SK-N-SH (cell line): ENCODE data around the gene H2BK1. TPM values are rescaled to one million over a fixed set of nuclear protein-coding genes. Genes with fewer than 3 reads are reported as not detected.

ENCODE experiments used
- CTCF ChIA-PET: fragments of 300-600, 350-600 bp; formaldehyde crosslinking; extraction: SDS; loops from one replicate; lab custom pipeline; 2021; lab: Yijun Ruan, JAX
- POLR2A ChIA-PET: fragments of 350-600 bp; sonication (Branson Sonifier 250); formaldehyde crosslinking; extraction: SDS; loops from one replicate; lab custom pipeline; 2020; ENCODE audit warnings: antibody characterized with exemption, inconsistent platforms; lab: Yijun Ruan, JAX
- DNase-seq: peaks from one replicate; pipeline ENCODE4 v3.0.0; 2012
- H2AFZ ChIP-seq: fragments of 200-600 bp; sonication (generic); 2 replicates; pipeline ENCODE4 v1.8.1; 2016; ENCODE audit warnings: antibody characterized with exemption, mild to moderate bottlenecking, low read depth
- H3F3A ChIP-seq: fragments of 200-600 bp; sonication (generic); replicated peaks from 2 replicates; pipeline ENCODE3; 2016; ENCODE audit warnings: antibody characterized with exemption, mild to moderate bottlenecking; ENCODE audit not compliant: insufficient read depth
- H3K27ac ChIP-seq, 2 experiments: fragments of 200-500 bp in 1 of 2; fragments of 200-600 bp in 1 of 2; sonication (Bioruptor generic) in 1 of 2; sonication (generic), shearing (Covaris generic) in 1 of 2; 2 replicates each; pipeline versions ENCODE4 v1.5.1 to v1.6.1; 2014 to 2016; ENCODE audit warnings: low read depth in 2 of 2, inconsistent platforms in 1 of 2, low read length in 1 of 2, mild to moderate bottlenecking in 1 of 2, mixed read lengths in 1 of 2
- H3K27me3 ChIP-seq: fragments of 200-600 bp; sonication (generic), shearing (Covaris generic); 2 replicates; pipeline ENCODE4 v1.6.1; 2016; ENCODE audit warnings: mixed run types; ENCODE audit not compliant: insufficient read depth
- H3K36me3 ChIP-seq, 2 experiments: fragments of 200-500 bp in 1 of 2; fragments of 200-600 bp in 1 of 2; sonication (Bioruptor generic) in 1 of 2; sonication (generic) in 1 of 2; replicated peaks in 1 of 2; 2 replicates each; pipeline versions ENCODE3 to v1.5.1; 2014 to 2016; ENCODE audit warnings: low read length in 1 of 2, mild to moderate bottlenecking in 1 of 2; ENCODE audit not compliant: insufficient read depth in 2 of 2, control insufficient read depth in 1 of 2
- H3K4me1 ChIP-seq, 2 experiments: fragments of 200-500 bp in 1 of 2; fragments of 200-600 bp in 1 of 2; sonication (Bioruptor generic) in 1 of 2; sonication (generic), shearing (Covaris generic) in 1 of 2; 2 replicates each; pipeline versions ENCODE4 v1.5.1 to v1.6.1; 2014 to 2016; ENCODE audit warnings: low read depth in 1 of 2, low read length in 1 of 2, mixed run types in 1 of 2; ENCODE audit not compliant: insufficient read depth in 2 of 2, control insufficient read depth in 1 of 2
- H3K4me2 ChIP-seq: fragments of 200-600 bp; sonication (generic), shearing (Covaris generic); 2 replicates; pipeline ENCODE4 v1.6.1; 2017; ENCODE audit warnings: mixed run types
- H3K4me3 ChIP-seq, 2 experiments: fragments of 200-500 bp in 1 of 2; fragments of 200-600 bp in 1 of 2; sonication (Bioruptor generic) in 1 of 2; sonication (generic), shearing (Covaris generic) in 1 of 2; 2 replicates each; pipeline versions ENCODE4 v1.5.1 to v1.8.1; 2014 to 2016; ENCODE audit warnings: low read depth in 2 of 2, inconsistent platforms in 1 of 2, low read length in 1 of 2, mild to moderate bottlenecking in 1 of 2, mixed read lengths in 1 of 2, moderate library complexity in 1 of 2
- H3K79me2 ChIP-seq: fragments of 200-600 bp; sonication (generic); 2 replicates; pipeline ENCODE4 v1.8.1; 2017; ENCODE audit warnings: mild to moderate bottlenecking; ENCODE audit not compliant: insufficient read depth
- H3K9ac ChIP-seq: fragments of 200-600 bp; sonication (generic); 2 replicates; pipeline ENCODE4 v1.6.1; 2017; ENCODE audit warnings: mixed run types
- H3K9me2 ChIP-seq: fragments of 200-600 bp; sonication (generic); 2 replicates; pipeline ENCODE4 v1.6.1; 2017; ENCODE audit warnings: mixed run types
- H3K9me3 ChIP-seq: fragments of 200-600 bp; sonication (generic); 2 replicates; pipeline ENCODE4 v1.6.1; 2017; ENCODE audit warnings: mixed run types, mild to moderate bottlenecking, moderate library complexity
- H4K20me1 ChIP-seq: fragments of 200-600 bp; sonication (generic); 2 replicates; pipeline ENCODE4 v1.6.1; 2017; ENCODE audit warnings: mild to moderate bottlenecking, mixed run types; ENCODE audit not compliant: insufficient read depth
- CHD2 ChIP-seq: fragments of 150-350 bp; IDR thresholded peaks from 2 replicates; pipeline ENCODE4 v1.6.1; 2018; ENCODE audit warnings: low read length; ENCODE audit not compliant: partially characterized antibody
- ELF1 ChIP-seq: IDR thresholded peaks from 2 replicates; pipeline ENCODE4 v1.4.0; 2012
- EP300 ChIP-seq, 2 experiments: IDR thresholded peaks; 2 replicates each; pipeline versions ENCODE4 v1.4.0 to v1.6.1; 2012; ENCODE audit warnings: borderline replicate concordance in 1 of 2, low read depth in 1 of 2, low read length in 1 of 2
- FOSL2 ChIP-seq: IDR thresholded peaks from 2 replicates; pipeline ENCODE4 v1.4.0; 2012; ENCODE audit warnings: low read depth, mild to moderate bottlenecking, moderate library complexity, borderline replicate concordance
- FOXJ3 ChIP-seq: sonication (generic); formaldehyde crosslinking; IDR thresholded peaks from 2 replicates; pipeline ENCODE4 v1.5.1; 2020; ENCODE audit warnings: mild to moderate bottlenecking, missing genetic modification reagents
- FOXM1 ChIP-seq: IDR thresholded peaks from 2 replicates; pipeline ENCODE4 v1.4.0; 2012; ENCODE audit warnings: low read depth, mild to moderate bottlenecking
- JUND ChIP-seq: IDR thresholded peaks from 2 replicates; pipeline ENCODE4 v1.4.0; 2012
- MEF2A ChIP-seq: IDR thresholded peaks from 2 replicates; pipeline ENCODE4 v1.4.0; 2012; ENCODE audit warnings: low read depth, borderline replicate concordance
- MXI1 ChIP-seq: IDR thresholded peaks from 2 replicates; pipeline ENCODE4 v1.6.1; 2012; ENCODE audit warnings: mild to moderate bottlenecking, low read depth, low read length, improper control_type of control experiment
- NFIC ChIP-seq: IDR thresholded peaks from 2 replicates; pipeline ENCODE4 v1.4.0; 2012; ENCODE audit warnings: borderline replicate concordance
- RAD21 ChIP-seq: IDR thresholded peaks from 2 replicates; pipeline ENCODE4 v1.6.1; 2012; ENCODE audit warnings: mild to moderate bottlenecking, low read length
- RXRA ChIP-seq: IDR thresholded peaks from 2 replicates; pipeline ENCODE4 v1.4.0; 2012; ENCODE audit warnings: low read depth, mild to moderate bottlenecking, borderline replicate concordance
- TEAD4 ChIP-seq: IDR thresholded peaks from 2 replicates; pipeline ENCODE4 v1.4.0; 2012; ENCODE audit warnings: mild to moderate bottlenecking, borderline replicate concordance; ENCODE audit not compliant: insufficient read depth
- YY1 ChIP-seq: IDR thresholded peaks from 2 replicates; pipeline ENCODE4 v1.4.0; 2012; ENCODE audit warnings: low read depth, mild to moderate bottlenecking
- ZBTB33 ChIP-seq: IDR thresholded peaks from 2 replicates; pipeline ENCODE4 v1.4.0; 2012; ENCODE audit warnings: low read depth, borderline replicate concordance
- WGBS: methylation state at CpG from one replicate; pipeline ENCODE4 v1.1.6; 2017; ENCODE audit warnings: low lambda C conversion rate; 5-methylcytosine and 5-hydroxymethylcytosine counted together
- polyA plus RNA-seq, 3 experiments: library from polyadenylated mRNA; depleted of rRNA; stranded (reverse); fragments of >200 nt; gene quantifications; 2 replicates each; pipeline ENCODE4 v1.2.3, GENCODE V29; 2012
- TF ChIP-seq, protein P1 (sequence below): fragments of 150-350 bp; IDR thresholded peaks from 2 replicates; pipeline ENCODE4 v1.6.1; 2016; ENCODE audit warnings: mild to moderate bottlenecking, low read depth, low read length

The H2BK1 gene
- polyA plus RNA-seq, 1 of the 3 experiments (the other 2 are of a cell fraction), result not detected

GRCh38 chr7:151228024-151228866 lies 18.0 kb upstream of the H2BK1 start:
- H3K9me3 ChIP-seq, result no peaks in the 10 kb centered on the region
- H3K4me3 ChIP-seq, result peak overlapping the region; percentile 80 to 97
- POLR2A ChIA-PET, result interaction anchor here (1.0 to 2.0 kb wide), 4 partner anchors 16 to 200 kb away, joined by 3 to 20 read pairs (median 4); partner anchors contain the start of genes ABCB8 and TMUB1
- peaks cover 10 to 29% of the 10 kb centered on the region in 2 experiments for H3K4me1 ChIP-seq
- peaks cover 9% of the 10 kb centered on the region for H3F3A ChIP-seq
- peaks cover 1% of the 10 kb centered on the region for H4K20me1 ChIP-seq
- H3K36me3 ChIP-seq, result peaks cover 25 to 27% of the 10 kb centered on the region in 2 experiments
- peak overlapping the region; percentile 80 to 96 for H3K27ac ChIP-seq
- no peaks in the 10 kb centered on the region for H3K27me3 ChIP-seq
- 87% methylated on average over 10 of the region's 10 CpGs for WGBS
- peak overlapping the region; percentile 86 for H2AFZ ChIP-seq
- H3K4me2 ChIP-seq, result peak overlapping the region; percentile 79
- CTCF ChIA-PET, result interaction anchor here (1.0 to 4.9 kb wide), 4 partner anchors 11 to 77 kb away, joined by 3 to 46 read pairs (median 6); no protein-coding TSS in a partner anchor
- no peaks in the 10 kb centered on the region for H3K9me2 ChIP-seq
- H3K79me2 ChIP-seq, result peaks cover 40% of the 10 kb centered on the region
- TF ChIP-seq EP300 (IDR thresholded peaks at IDR 0.05; ENCODE audit: borderline replicate concordance in 1 of 2, low read depth in 1 of 2, low read length in 1 of 2) (no peak), RXRA (no peak), MEF2A (no peak), FOXJ3 (CRISPR knock-in tag) (no peak), FOSL2 (no peak), CHD2 (no peak)
- TF ChIP-seq, protein P1, sequence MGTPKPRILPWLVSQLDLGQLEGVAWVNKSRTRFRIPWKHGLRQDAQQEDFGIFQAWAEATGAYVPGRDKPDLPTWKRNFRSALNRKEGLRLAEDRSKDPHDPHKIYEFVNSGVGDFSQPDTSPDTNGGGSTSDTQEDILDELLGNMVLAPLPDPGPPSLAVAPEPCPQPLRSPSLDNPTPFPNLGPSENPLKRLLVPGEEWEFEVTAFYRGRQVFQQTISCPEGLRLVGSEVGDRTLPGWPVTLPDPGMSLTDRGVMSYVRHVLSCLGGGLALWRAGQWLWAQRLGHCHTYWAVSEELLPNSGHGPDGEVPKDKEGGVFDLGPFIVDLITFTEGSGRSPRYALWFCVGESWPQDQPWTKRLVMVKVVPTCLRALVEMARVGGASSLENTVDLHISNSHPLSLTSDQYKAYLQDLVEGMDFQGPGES, result no peak
- no peak for DNase-seq
- H3K9ac ChIP-seq, result peak overlapping the region; percentile 81

- Histone ChIP-seq H3K4me1 (peaks cover 10 to 26% of the 10 kb centered on the region in 2 experiments), H3K27me3 (no peaks in the 10 kb centered on the region), H3K79me2 (peaks cover 29% of the 10 kb centered on the region), H3K4me3 (peak within 1 kb of the TSS; percentile 80 to 97), H3K27ac (peak within 1 kb of the TSS; percentile 80 to 96), H3K4me2 (peak within 1 kb of the TSS; percentile 90), H3K9ac (peak within 1 kb of the TSS; percentile 81), H4K20me1 (no peaks in the 10 kb centered on the region), H2AFZ (peak within 1 kb of the TSS; percentile 86), H3K9me2 (no peaks in the 10 kb centered on the region), H3F3A (peaks cover 9% of the 10 kb centered on the region), H3K9me3 (no peaks in the 10 kb centered on the region), H3K36me3 (peaks cover 34 to 38% of the 10 kb centered on the region in 2 experiments)
- WGBS, result under 1% methylated on average over 60 of the region's 68 CpGs
- POLR2A ChIA-PET, result interaction anchor here (0.6 to 2.0 kb wide), 17 partner anchors 8 to 859 kb away, joined by 3 to 20 read pairs (median 3); partner anchors contain the start of genes ABCB8, AGAP3, REPIN1 and TMUB1
- CTCF ChIA-PET, result interaction anchor here (0.7 to 4.9 kb wide), 16 partner anchors 9 to 209 kb away, joined by 3 to 46 read pairs (median 4); partner anchors contain the start of gene GBX1
- peak; percentile 99 for DNase-seq
- no peak for TF ChIP-seq FOXM1
- TF ChIP-seq NFIC, result no peak
- no peak for TF ChIP-seq MEF2A
- TF ChIP-seq JUND, result no peak
- peak; percentile 97 for TF ChIP-seq CHD2
- TF ChIP-seq ELF1, result peak; percentile 66
- TF ChIP-seq, protein P1, result no peak
- no peak for TF ChIP-seq RAD21
- TF ChIP-seq FOXJ3 (CRISPR knock-in tag), result peak; percentile 63; the same call in 1 of the 2 replicates
- peak; percentile 93 for TF ChIP-seq MXI1
- peak; percentile 94 for TF ChIP-seq ZBTB33
- TF ChIP-seq YY1, result peak; percentile 66; the same call in 1 of the 2 replicates
- TF ChIP-seq TEAD4, result no peak
- no peak for TF ChIP-seq RXRA
Measured at GRCh38 chr7:151226875-151227782, 16.8 kb upstream of the H2BK1 start, which contains the start of gene ABCF2. ABCF2 (minus strand) TSS chr7:151227205; CDS start chr7:151226458, 747 bp downstream.
